ENCODE measurements around the gene PCGF1. TPM values are rescaled to one million over a fixed set of nuclear protein-coding genes. Genes with fewer than 3 reads are reported as not detected.

The PCGF1 gene
- total and polyA plus RNA-seq, 2 of the 13 experiments (the other 11 are each of a cell fraction or from before 2014, with no cell fraction given): 20.4 to 22.6 TPM

GRCh38 chr2:74502720-74503505, 4.6 kb downstream of the PCGF1 start (continued):
- TF ChIP-seq ZNF605 (CRISPR knock-in tag; IDR thresholded peaks at IDR 0.05) (peak; percentile 91), LRRFIP1 (CRISPR knock-in tag; conservative IDR thresholded peaks at IDR 0.05) (no peak), E2F5 (CRISPR knock-in tag; conservative IDR thresholded peaks at IDR 0.05) (no peak), ZBTB20 (CRISPR knock-in tag; IDR thresholded peaks at IDR 0.05; ENCODE audit: borderline replicate concordance, low read depth) (peak; percentile 22; the same call in 1 of the 2 replicates), RFX3 (CRISPR knock-in tag; IDR thresholded peaks at IDR 0.05) (no peak), BORCS8-MEF2B (CRISPR knock-in tag; IDR thresholded peaks at IDR 0.05) (peak; percentile 6; the same call in 1 of the 2 replicates), ARID4A (CRISPR knock-in tag; IDR thresholded peaks at IDR 0.05; ENCODE audit: borderline replicate concordance) (peak; percentile 94), DPF2 (CRISPR knock-in tag; IDR thresholded peaks at IDR 0.05; ENCODE audit: borderline replicate concordance, low read depth) (no peak; the same call in 1 of the 2 replicates), MNT (IDR thresholded peaks at IDR 0.05) (no peak), SNRNP70 (IDR thresholded peaks at IDR 0.05; ENCODE audit: low read depth, low read length) (no peak), THRA (CRISPR knock-in tag; IDR thresholded peaks at IDR 0.05; ENCODE audit: borderline replicate concordance) (no peak), STAG1 (CRISPR knock-in tag; IDR thresholded peaks at IDR 0.05) (peak; percentile 77), ZNF800 (CRISPR knock-in tag; IDR thresholded peaks at IDR 0.05) (peak; percentile 76; the same call in 1 of the 2 replicates), KLF6 (CRISPR knock-in tag; IDR thresholded peaks at IDR 0.05) (no peak), ZFAT (CRISPR knock-in tag; conservative IDR thresholded peaks at IDR 0.05) (0 out of 2 replicates have a peak, but pooled peaks have one; percentile 19)
